Thymus (tissue), 14 donors: ENCODE measurements around the gene PPIE. TPM values are rescaled to one million over a fixed set of nuclear protein-coding genes. Genes with fewer than 3 reads are reported as not detected.
A peak's percentile ranks its signal among the peaks of the same experiment; 100 is the strongest.

Source experiments
- DNase-seq, 9 donors: peaks; one replicate each; pipeline ENCODE4 v3.0.0-alpha.2; 2013; ENCODE audit warnings: low spot score in 9 of 9, low read depth in 6 of 9, missing footprints in 1 of 9
- H3K27ac ChIP-seq, 2 donors: one replicate each; pipeline ENCODE4 v1.5.1; 2013; ENCODE audit warnings: control low read depth in 1 of 2, low read depth in 1 of 2, low read length in 1 of 2, mild to moderate bottlenecking in 1 of 2, moderate library complexity in 1 of 2
- H3K27me3 ChIP-seq, 2 donors: one replicate each; pipeline ENCODE4 v1.5.1; 2013; ENCODE audit warnings: low read length in 1 of 2; ENCODE audit not compliant: control insufficient read depth in 2 of 2, insufficient read depth in 1 of 2
- H3K36me3 ChIP-seq, 2 donors: one replicate each; pipeline ENCODE4 v1.5.1; 2013; ENCODE audit warnings: low read length in 1 of 2, mild to moderate bottlenecking in 1 of 2, moderate library complexity in 1 of 2; ENCODE audit not compliant: control insufficient read depth in 2 of 2, insufficient read depth in 2 of 2
- H3K4me1 ChIP-seq, 2 donors: one replicate each; pipeline ENCODE4 v1.5.1; 2013; ENCODE audit warnings: low read length in 2 of 2; ENCODE audit not compliant: control insufficient read depth in 2 of 2, insufficient read depth in 2 of 2
- H3K4me3 ChIP-seq, 2 donors: one replicate each; pipeline ENCODE4 v1.5.1; 2013; ENCODE audit warnings: low read length in 2 of 2, control low read depth in 1 of 2, mild to moderate bottlenecking in 1 of 2
- H3K9me3 ChIP-seq, 2 donors: one replicate each; pipeline ENCODE4 v1.5.1; 2013; ENCODE audit warnings: low read length in 1 of 2, mild to moderate bottlenecking in 1 of 2; ENCODE audit not compliant: control insufficient read depth in 2 of 2, insufficient read depth in 1 of 2
- WGBS: extraction: QIAGEN DNeasy Blood & Tissue Kit; methylation state at CpG from one replicate; pipeline ENCODE4 v1.1.7; 2013; 5-methylcytosine and 5-hydroxymethylcytosine counted together
- long read RNA-seq, 10 donors: transcript quantifications; one replicate each; lab custom pipeline, GENCODE V29; 2026
- polyA plus RNA-seq: library from polyadenylated mRNA; stranded (reverse); fragments of 200-250 nt; gene quantifications from one replicate; pipeline ENCODE4 v1.2.3, GENCODE V29; 2013
- total RNA-seq: library from RNA; stranded (reverse); fragments of 120-200 nt; gene quantifications from one replicate; pipeline ENCODE4 v1.2.4, GENCODE V29; 2013
- donor health status: healthy.

The PPIE gene
- 45.0 TPM for total RNA-seq
- polyA plus RNA-seq = 54.2 TPM
- long read RNA-seq, donor 1 = 0 reads
- long read RNA-seq, donor 2, transcript PPIE-201 (10 exons, 1,277 nt) = major isoform, 23 of 25 reads
- long read RNA-seq, donor 2, partial matches to known transcripts = 0 of 25 reads
- long read RNA-seq, donor 2, other reads (novel, unspliced or antisense) = 0 of 25 reads
- long read RNA-seq, donor 3, transcript PPIE-201 (10 exons, 1,277 nt) = major isoform, 26 of 48 reads
- long read RNA-seq, donor 3, partial matches to known transcripts = 9 of 48 reads
- long read RNA-seq, donor 3, other reads (novel, unspliced or antisense) = 8 of 48 reads
- long read RNA-seq, donor 4, transcript PPIE-201 (10 exons, 1,277 nt) = major isoform, 7 of 7 reads
- long read RNA-seq, donor 4, partial matches to known transcripts = 0 of 7 reads
- long read RNA-seq, donor 4, other reads (novel, unspliced or antisense) = 0 of 7 reads
- long read RNA-seq, donor 5, transcript PPIE-201 (10 exons, 1,277 nt) = major isoform, 27 of 62 reads
- long read RNA-seq, donor 5, partial matches to known transcripts = 22 of 62 reads
- long read RNA-seq, donor 5, other reads (novel, unspliced or antisense) = 7 of 62 reads
- long read RNA-seq, donor 6, transcript PPIE-201 (10 exons, 1,277 nt) = major isoform, 16 of 23 reads
- long read RNA-seq, donor 6, partial matches to known transcripts = 5 of 23 reads
- long read RNA-seq, donor 6, other reads (novel, unspliced or antisense) = 0 of 23 reads
- long read RNA-seq, donor 7, transcript PPIE-201 (10 exons, 1,277 nt) = major isoform, 17 of 18 reads
- long read RNA-seq, donor 7, partial matches to known transcripts = 0 of 18 reads
- long read RNA-seq, donor 7, other reads (novel, unspliced or antisense) = 0 of 18 reads
- long read RNA-seq, donor 8, transcript PPIE-201 (10 exons, 1,277 nt) = major isoform, 5 of 7 reads
- long read RNA-seq, donor 8, partial matches to known transcripts = 0 of 7 reads
- long read RNA-seq, donor 8, other reads (novel, unspliced or antisense) = 0 of 7 reads
- long read RNA-seq, donor 9, transcript PPIE-201 (10 exons, 1,277 nt) = major isoform, 13 of 14 reads
- long read RNA-seq, donor 9, partial matches to known transcripts = 0 of 14 reads
- long read RNA-seq, donor 9, other reads (novel, unspliced or antisense) = 0 of 14 reads
- long read RNA-seq, donor 10, transcript PPIE-201 (10 exons, 1,277 nt) = major isoform, 9 of 11 reads
- long read RNA-seq, donor 10, partial matches to known transcripts = 0 of 11 reads
- long read RNA-seq, donor 10, other reads (novel, unspliced or antisense) = 0 of 11 reads

- Histone ChIP-seq H3K4me1 (peaks cover 9 to 15% of the 10 kb centered on the region in 2 donors), H3K27me3 (peaks cover 9 to 21% of the 10 kb centered on the region in 2 donors), H3K9me3 (peaks cover 0 to 9% of the 10 kb centered on the region in 2 donors), H3K4me3 (peak within 1 kb of the TSS; percentile 84 to 91), H3K36me3 (peaks cover 16 to 22% of the 10 kb centered on the region in 2 donors), H3K27ac (peak within 1 kb of the TSS; percentile 74 to 90)
- WGBS = 2% methylated on average over 52 of the region's 52 CpGs
- peak; percentile 62 to 92 (median 82) for DNase-seq
Measured at GRCh38 chr1:39738622-39739366, at the start of gene PPIE. PPIE (plus strand) TSS chr1:39738882; CDS start chr1:39738901, 19 bp downstream.

- DNase-seq = no peak
- Histone ChIP-seq H3K4me3 (no peak overlapping the region), H3K27me3 (peaks cover 38 to 95% of the 10 kb centered on the region in 2 donors), H3K9me3 (peaks cover 0 to 3% of the 10 kb centered on the region in 2 donors), H3K4me1 (peaks cover 3 to 16% of the 10 kb centered on the region in 2 donors), H3K27ac (no peak overlapping the region), H3K36me3 (no peaks in the 10 kb centered on the region)
- WGBS = 87% methylated on average over 2 of the region's 2 CpGs
Measured at GRCh38 chr1:39689214-39689613, 49.5 kb upstream of the PPIE start.

- Histone ChIP-seq H3K9me3 (peaks cover 0 to 3% of the 10 kb centered on the region in 2 donors), H3K36me3 (no peaks in the 10 kb centered on the region), H3K4me1 (peaks cover 3 to 16% of the 10 kb centered on the region in 2 donors), H3K4me3 (no peak overlapping the region), H3K27me3 (peaks cover 35 to 95% of the 10 kb centered on the region in 2 donors), H3K27ac (no peak overlapping the region)
- no peak for DNase-seq
Measured at GRCh38 chr1:39689635-39690034, 49.0 kb upstream of the PPIE start.

GRCh38 chr1:39690225-39690624, 48.5 kb upstream of the PPIE start:
- no peak overlapping the region for H3K27ac ChIP-seq
- no peaks in the 10 kb centered on the region for H3K36me3 ChIP-seq
- peaks cover 0 to 3% of the 10 kb centered on the region in 2 donors for H3K9me3 ChIP-seq
- no peak for DNase-seq
- peaks cover 31 to 95% of the 10 kb centered on the region in 2 donors for H3K27me3 ChIP-seq
- no peak overlapping the region for H3K4me3 ChIP-seq
- H3K4me1 ChIP-seq = peaks cover 3 to 16% of the 10 kb centered on the region in 2 donors
- WGBS = 34% methylated on average over 2 of the region's 2 CpGs

GRCh38 chr1:39690794-39691382, 47.8 kb upstream of the PPIE start:
- peaks cover 3 to 16% of the 10 kb centered on the region in 2 donors for H3K4me1 ChIP-seq
- peak overlapping the region in 1 of 2 donors; percentile 42 for H3K4me3 ChIP-seq
- WGBS = 16% methylated on average over 28 of the region's 28 CpGs
- H3K9me3 ChIP-seq = peaks cover 0 to 3% of the 10 kb centered on the region in 2 donors
- H3K27me3 ChIP-seq = peaks cover 31 to 96% of the 10 kb centered on the region in 2 donors
- H3K27ac ChIP-seq = no peak overlapping the region
- H3K36me3 ChIP-seq = no peaks in the 10 kb centered on the region
- no peak for DNase-seq

- no peak within 1 kb of the TSS for H3K27ac ChIP-seq
Measured at GRCh38 chr1:39691383-39692151, 47.1 kb upstream of the PPIE start, which contains the start of gene HPCAL4. HPCAL4 (minus strand) TSS chr1:39691433; CDS start chr1:39684603, 6,830 bp downstream.

GRCh38 chr1:39692152-39693074, 46.3 kb upstream of the PPIE start:
- no peak for DNase-seq
- H3K4me3 ChIP-seq = no peak overlapping the region
- no peak overlapping the region for H3K27ac ChIP-seq
- peaks cover 3 to 16% of the 10 kb centered on the region in 2 donors for H3K4me1 ChIP-seq
- H3K27me3 ChIP-seq = peaks cover 31 to 93% of the 10 kb centered on the region in 2 donors
- H3K36me3 ChIP-seq = no peaks in the 10 kb centered on the region
- H3K9me3 ChIP-seq = peaks cover 0 to 3% of the 10 kb centered on the region in 2 donors
- WGBS = 13% methylated on average over 56 of the region's 56 CpGs

More at GRCh38 chr1:39691383-39692151, 47.1 kb upstream of the PPIE start, which contains the start of gene HPCAL4:
- Histone ChIP-seq H3K4me3 (peak within 1 kb of the TSS in 1 of 2 donors; percentile 42), H3K9me3 (peaks cover 0 to 3% of the 10 kb centered on the region in 2 donors), H3K27me3 (peaks cover 31 to 96% of the 10 kb centered on the region in 2 donors), H3K36me3 (no peaks in the 10 kb centered on the region), H3K4me1 (peaks cover 3 to 16% of the 10 kb centered on the region in 2 donors)
- peak; percentile 33 to 80 (median 56) for DNase-seq
- 4% methylated on average over 47 of the region's 47 CpGs for WGBS
